ENCODE data around the gene TRAF5. TPM values are rescaled to one million over a fixed set of nuclear protein-coding genes. Genes with fewer than 3 reads are reported as not detected.

Gene TRAF5
- total RNA-seq, 1 donor from 2014 or later, result 13.9 TPM

DNA sequence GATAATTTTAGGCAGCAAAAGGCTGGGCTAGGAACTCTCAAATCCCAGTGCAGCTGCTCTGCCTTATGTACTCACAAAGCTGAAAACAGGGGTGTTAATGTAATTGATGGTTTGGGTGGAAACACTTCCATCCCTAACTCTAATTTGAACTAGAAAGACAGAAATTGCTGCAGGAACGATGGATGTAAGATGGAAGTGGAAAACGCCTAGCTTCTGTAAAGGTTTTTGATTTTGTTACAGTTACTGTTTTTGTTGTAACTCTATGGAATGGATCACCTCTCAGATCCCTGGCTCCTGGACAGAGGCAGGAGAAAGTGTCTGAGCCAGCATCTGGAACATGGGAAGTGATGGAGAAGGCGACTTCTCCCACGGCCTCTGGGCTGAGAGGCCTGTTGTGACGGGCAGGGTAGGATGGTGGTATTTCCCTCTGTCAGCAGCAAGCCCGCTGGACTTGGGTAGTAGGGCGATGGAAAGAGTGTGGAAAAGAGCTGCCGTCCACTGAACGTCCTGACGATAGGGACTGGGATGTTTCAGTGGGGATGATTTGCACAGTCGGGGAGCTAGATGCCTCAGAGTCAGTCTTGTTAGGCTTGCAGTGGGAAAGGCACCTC is 1.6 kb downstream of the TRAF5 start:
- no peak for DNase-seq

DNA sequence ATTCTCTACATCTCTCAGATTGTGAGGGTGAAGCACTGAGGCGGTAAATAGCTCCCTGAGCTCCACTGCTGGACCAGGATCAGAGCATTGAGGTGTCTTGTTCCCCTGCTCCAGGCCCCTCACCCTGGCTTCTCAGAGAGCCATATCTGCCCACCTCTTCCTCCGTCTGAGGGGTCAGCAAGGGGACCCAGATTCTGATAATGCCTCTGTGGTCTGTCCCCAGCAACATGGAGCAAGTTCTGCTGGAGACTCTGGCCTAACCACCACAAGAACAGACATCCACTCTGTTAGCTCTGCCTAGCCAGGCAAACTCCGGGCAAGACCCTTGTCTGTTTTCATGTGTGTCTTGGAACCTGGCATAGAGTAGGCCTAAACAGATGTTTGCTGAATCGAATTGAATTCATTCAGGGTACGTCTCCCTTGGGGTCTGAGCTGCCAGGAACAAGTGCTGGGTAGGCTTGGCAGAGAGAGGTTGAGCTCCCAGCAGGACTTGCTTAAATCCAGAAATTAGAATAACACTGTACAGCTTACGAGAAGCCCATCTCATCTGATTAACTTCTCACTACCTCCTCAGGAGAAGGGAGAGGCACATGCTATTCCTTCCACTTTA is 2.3 kb downstream of the TRAF5 start:
- DNase-seq, result no peak

- no peak for DNase-seq
These were observed 3.1 kb downstream of the TRAF5 start for GRCh38 chr1:211329764-211330201.

DNA sequence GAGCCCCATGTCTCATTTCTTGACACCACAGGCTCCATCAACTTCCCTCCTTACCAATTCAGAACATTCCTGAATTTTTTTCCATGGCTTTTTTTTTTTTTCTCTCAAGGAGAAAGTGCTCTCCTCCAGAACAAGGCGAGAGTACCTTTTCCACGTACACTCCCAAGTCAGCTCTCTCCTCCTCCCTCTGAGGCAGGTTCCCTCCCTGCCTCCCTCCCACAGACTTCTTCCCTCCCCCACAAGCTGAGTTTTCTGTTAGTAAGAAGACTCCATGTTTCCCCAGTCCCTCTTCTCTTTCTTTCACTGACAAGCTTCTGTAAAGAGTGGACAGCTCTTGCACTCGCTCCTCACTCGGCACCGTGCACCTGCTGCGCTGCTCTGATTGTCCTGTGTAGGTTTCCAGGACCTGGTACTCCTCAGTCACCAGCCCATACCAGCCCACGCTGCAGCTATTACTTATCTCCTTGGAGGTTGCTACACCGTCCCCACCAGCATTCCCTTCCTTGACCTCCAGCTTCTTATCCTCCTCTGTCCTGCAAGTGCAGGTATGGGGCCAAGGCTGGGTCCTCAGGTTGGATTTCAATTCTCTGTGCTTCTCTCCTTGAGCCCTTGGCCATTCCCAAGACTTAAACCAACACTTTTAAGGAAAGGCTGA is 3.8 kb downstream of the TRAF5 start:
- no peak for DNase-seq

- no peak for DNase-seq
These were observed 4.5 kb downstream of the TRAF5 start for GRCh38 chr1:211331011-211331709.

- no peak for DNase-seq
These were observed 5.5 kb downstream of the TRAF5 start for GRCh38 chr1:211332036-211332616.

GRCh38 chr1:211332830-211333229 is 6.2 kb downstream of the TRAF5 start:
- no peak for DNase-seq

GRCh38 chr1:211333906-211334305 is 7.3 kb downstream of the TRAF5 start:
- DNase-seq, result no peak

GRCh38 chr1:211334986-211335385 is 8.4 kb downstream of the TRAF5 start:
- DNase-seq, result no peak

GRCh38 chr1:211335522-211336157 is 9.0 kb downstream of the TRAF5 start:
- DNase-seq, result no peak

GRCh38 chr1:211336161-211336560 is 9.5 kb downstream of the TRAF5 start:
- DNase-seq, result no peak

DNA sequence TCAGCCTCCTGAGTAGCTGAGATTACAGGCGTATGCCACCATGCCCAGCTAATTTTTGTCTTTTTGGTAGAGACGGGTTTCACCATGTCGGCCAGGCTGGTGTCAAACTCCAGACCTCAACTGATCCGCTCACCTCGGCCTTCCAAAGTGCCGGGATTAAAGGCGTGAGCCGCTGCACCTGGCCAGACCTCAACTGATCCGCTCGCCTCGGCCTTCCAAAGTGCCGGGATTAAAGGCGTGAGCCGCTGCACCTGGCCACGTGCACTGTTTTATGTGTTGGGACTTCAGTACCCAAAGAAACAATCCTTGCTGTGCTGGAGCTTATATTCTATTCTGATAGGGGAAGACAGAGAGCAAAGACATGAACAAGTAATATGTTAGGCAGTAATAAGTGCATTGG is 10.1 kb downstream of the TRAF5 start:
- DNase-seq, result no peak

DNA sequence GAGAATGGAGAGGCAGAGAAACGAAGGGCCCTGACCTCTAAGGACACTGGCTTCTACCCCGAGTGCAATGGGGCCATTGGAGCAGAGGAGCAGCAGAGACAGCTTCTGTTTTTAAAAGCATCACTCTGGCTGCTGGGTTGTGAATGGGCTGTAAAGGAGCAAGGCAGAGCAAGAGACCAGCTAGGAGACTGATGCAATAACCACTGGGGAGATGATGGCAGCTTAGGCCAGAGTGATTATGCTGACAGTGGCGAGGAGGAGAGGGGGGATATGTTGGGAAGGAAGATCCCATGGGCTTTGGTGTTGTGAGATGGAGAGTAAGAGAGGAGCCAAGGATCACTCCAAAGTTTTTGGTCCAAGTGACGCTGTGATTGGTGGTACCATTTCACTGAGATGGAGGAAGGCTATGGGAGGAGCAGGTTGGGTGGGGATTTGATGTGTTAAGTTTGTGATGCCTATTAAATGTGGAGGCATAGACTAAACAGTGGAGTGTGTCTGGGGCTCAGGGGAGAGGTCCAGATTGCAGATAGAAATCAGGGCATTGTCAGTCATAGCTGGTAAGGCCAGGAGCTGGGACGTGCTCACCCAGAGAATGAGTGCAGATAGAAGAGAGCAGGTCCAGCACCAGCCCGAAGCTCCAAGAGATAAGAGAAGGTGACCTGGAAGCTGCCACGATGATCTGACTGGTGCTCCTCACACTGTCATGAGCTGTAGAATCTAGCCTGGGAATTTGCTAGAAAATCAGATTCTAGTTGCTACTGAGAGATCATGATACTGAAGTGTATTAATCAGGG is 11.0 kb downstream of the TRAF5 start:
- no peak for DNase-seq

DNA sequence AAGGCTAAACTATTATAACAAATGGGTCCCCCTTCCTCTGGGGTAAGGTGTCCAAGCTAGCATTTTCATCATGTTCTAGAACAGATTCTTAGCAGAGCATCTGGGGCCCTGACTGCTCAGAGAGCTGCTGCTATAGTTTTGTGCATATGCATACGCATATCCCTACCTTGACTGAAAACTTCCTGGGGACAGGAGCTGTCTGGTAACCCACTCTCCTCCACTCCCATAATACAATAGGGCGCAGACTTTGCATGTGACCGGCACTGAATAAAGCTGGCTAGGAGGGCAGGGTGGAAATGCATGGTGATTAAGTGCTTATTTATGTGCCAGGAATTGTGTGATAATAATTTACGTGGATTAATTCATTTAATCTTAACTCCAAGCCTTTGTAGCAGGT is 11.6 kb downstream of the TRAF5 start:
- no peak for DNase-seq

DNA sequence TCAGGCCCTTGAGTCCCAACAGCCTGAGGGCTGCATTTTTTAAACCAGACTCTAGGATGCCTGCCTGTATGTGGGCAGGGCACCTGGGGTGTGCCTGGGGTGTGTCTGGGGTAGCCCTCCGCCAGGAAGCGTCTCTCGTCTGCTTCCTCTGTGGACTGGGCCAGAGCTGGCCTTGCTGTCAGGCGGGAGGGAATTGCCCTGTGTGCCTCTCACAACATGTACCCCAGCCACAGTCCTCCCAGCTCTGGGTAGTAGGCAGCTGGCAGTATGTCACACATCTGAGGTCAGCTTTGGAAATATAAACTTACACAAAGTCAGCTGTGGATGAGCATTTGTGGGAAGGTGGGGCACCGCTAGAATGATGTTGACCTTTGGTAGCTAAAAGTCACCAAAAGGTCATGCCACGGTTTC is 13.0 kb downstream of the TRAF5 start:
- DNase-seq, result no peak

GRCh38 chr1:211340622-211341507 is 14.2 kb downstream of the TRAF5 start:
- DNase-seq, result no peak

GRCh38 chr1:211341999-211342398 is 15.4 kb downstream of the TRAF5 start:
- no peak for DNase-seq

- no peak for DNase-seq
These were observed 17.0 kb downstream of the TRAF5 start for GRCh38 chr1:211343607-211344006.

GRCh38 chr1:211344152-211344618 is 17.6 kb downstream of the TRAF5 start:
- no peak for DNase-seq

- no peak for DNase-seq
These were observed 19.1 kb downstream of the TRAF5 start for GRCh38 chr1:211345719-211346118.

Measured in occipital lobe (tissue), 2 donors.